Endothelial cell of umbilical vein (primary cell): ENCODE measurements around the gene ASPSCR1. TPM values are rescaled to one million over a fixed set of nuclear protein-coding genes. Genes with fewer than 3 reads are reported as not detected.

Experiments used
- BruUV-seq: library from RNA; stranded (reverse); fragments of 400-500 nt; replicated peaks from 2 replicates; lab custom pipeline; 2021; lab: Mats Ljungman, UMichigan
- CTCF ChIA-PET: fragments of 300-600, 350-600 bp; sonication (Branson Sonifier 250); formaldehyde crosslinking; loops from one replicate; lab custom pipeline; 2021; ENCODE audit warnings: antibody characterized with exemption, inconsistent platforms; lab: Charles Lee
- POLR2A ChIA-PET: fragments of 300-600, 350-600 bp; sonication (Branson Sonifier 250); formaldehyde crosslinking; loops from one replicate; lab custom pipeline; 2021; ENCODE audit warnings: antibody characterized with exemption, inconsistent platforms; lab: Charles Lee
- DNase-seq: peaks from one replicate; pipeline ENCODE4 v3.0.0-alpha.2; 2011; ENCODE audit warnings: low read depth, low spot score
- FAIRE-seq: peaks from 2 replicates; lab custom pipeline; 2011; peaks lifted over from hg19 to GRCh38; lab: Jason Lieb, UNC
- H2AFZ ChIP-seq: 2 replicates; pipeline ENCODE4 v1.6.0; 2012; ENCODE audit warnings: low read depth, low read length, control low read depth, inconsistent platforms
- H3K27ac ChIP-seq: 2 replicates; pipeline ENCODE4 v1.5.1; 2011; ENCODE audit warnings: low read depth, mild to moderate bottlenecking, control low read depth, low read length, moderate library complexity; ENCODE audit not compliant: insufficient read depth
- H3K27me3 ChIP-seq, 2 experiments: 2 replicates each; pipeline versions ENCODE4 v1.6.0 to v1.6.1; 2011; ENCODE audit warnings: low read length in 2 of 2, mixed read lengths in 1 of 2; ENCODE audit not compliant: control insufficient read depth in 2 of 2, insufficient read depth in 2 of 2
- H3K36me3 ChIP-seq, 2 experiments: 2 replicates in 1 of 2; 3 replicates in 1 of 2; pipeline ENCODE4 v1.5.1; 2011; ENCODE audit warnings: low read length in 2 of 2, mild to moderate bottlenecking in 1 of 2, moderate library complexity in 1 of 2; ENCODE audit not compliant: control insufficient read depth in 2 of 2, insufficient read depth in 2 of 2; ENCODE audit errors: extremely low read depth in 1 of 2
- H3K4me1 ChIP-seq: 3 replicates; pipeline ENCODE4 v1.5.1; 2011; ENCODE audit warnings: mild to moderate bottlenecking, low read length; ENCODE audit not compliant: control insufficient read depth, insufficient read depth; ENCODE audit errors: extremely low read depth
- H3K4me2 ChIP-seq: 2 replicates; pipeline ENCODE4 v1.6.1; 2011; ENCODE audit warnings: low read length, control low read depth, mixed read lengths; ENCODE audit not compliant: insufficient read depth
- H3K4me3 ChIP-seq, 3 experiments: fragments of 200-600 bp in 1 of 3; sonication (generic), shearing (Covaris generic) in 1 of 3; replicated peaks in 1 of 3; 2 replicates each; pipeline ENCODE4 v1.5.1; 2011 to 2016; ENCODE audit warnings: control low read depth in 3 of 3, low read length in 3 of 3, mild to moderate bottlenecking in 2 of 3, inconsistent platforms in 1 of 3, low read depth in 1 of 3, moderate library complexity in 1 of 3; ENCODE audit not compliant: insufficient read depth in 1 of 3
- H3K79me2 ChIP-seq: 2 replicates; pipeline ENCODE4 v1.6.0; 2012; ENCODE audit warnings: low read length, inconsistent platforms; ENCODE audit not compliant: control insufficient read depth, insufficient read depth
- H3K9ac ChIP-seq: replicated peaks from 2 replicates; pipeline ENCODE3; 2011; ENCODE audit warnings: low read length, control low read depth; ENCODE audit not compliant: insufficient read depth; ENCODE audit errors: extremely low read depth
- H3K9me1 ChIP-seq: replicated peaks from 3 replicates; pipeline ENCODE4 v1.6.0; 2011; ENCODE audit warnings: mild to moderate bottlenecking, low read length; ENCODE audit not compliant: control insufficient read depth, insufficient read depth; ENCODE audit errors: extremely low read depth
- H3K9me3 ChIP-seq: replicated peaks from 2 replicates; pipeline ENCODE4 v1.5.1; 2012; ENCODE audit warnings: low read length, inconsistent platforms; ENCODE audit not compliant: control insufficient read depth, insufficient read depth
- H4K20me1 ChIP-seq: replicated peaks from 2 replicates; pipeline ENCODE3; 2011; ENCODE audit warnings: mild to moderate bottlenecking, low read length; ENCODE audit not compliant: control insufficient read depth, insufficient read depth; ENCODE audit errors: extremely low read depth
- CTCF ChIP-seq, 2 donors: IDR thresholded peaks; 1 replicate in 1 of 2; 2 replicates in 1 of 2; pipeline ENCODE4 v1.5.1; 2011; ENCODE audit warnings: low read length in 2 of 2, mild to moderate bottlenecking in 2 of 2, moderate library complexity in 2 of 2, control low read depth in 1 of 2, inconsistent platforms in 1 of 2, low read depth in 1 of 2; ENCODE audit not compliant: insufficient read depth in 1 of 2; ENCODE audit errors: extremely low read depth in 1 of 2
- EZH2 ChIP-seq: IDR thresholded peaks from 2 replicates; pipeline ENCODE4 v1.6.1; 2012; ENCODE audit warnings: borderline replicate concordance, low read depth, mild to moderate bottlenecking, moderate library complexity, low read length, inconsistent platforms; ENCODE audit not compliant: severe bottlenecking
- FOS ChIP-seq: IDR thresholded peaks from 2 replicates; pipeline ENCODE4 v1.6.1; 2011; ENCODE audit warnings: mild to moderate bottlenecking, low read length, moderate library complexity, borderline replicate concordance; ENCODE audit not compliant: insufficient read depth
- GATA2 ChIP-seq: IDR thresholded peaks from 2 replicates; pipeline ENCODE4 v1.7.0; 2011; ENCODE audit warnings: low read depth, mild to moderate bottlenecking, moderate library complexity, mixed read lengths, low read length; ENCODE audit not compliant: insufficient read length, insufficient read depth
- JUN ChIP-seq: IDR thresholded peaks from 2 replicates; pipeline ENCODE4 v1.6.1; 2011; ENCODE audit warnings: borderline replicate concordance, low read depth; ENCODE audit not compliant: insufficient read length, insufficient read depth
- MYC ChIP-seq: IDR thresholded peaks from one replicate; pipeline ENCODE4 v1.6.1; 2011; ENCODE audit warnings: mild to moderate bottlenecking, low read depth, low read length
- POLR2A ChIP-seq: IDR thresholded peaks from 2 replicates; pipeline ENCODE4 v1.6.1; 2012; ENCODE audit warnings: low read depth, mild to moderate bottlenecking, control low read depth, low read length
- POLR2AphosphoS5 ChIP-seq: IDR thresholded peaks from 2 replicates; pipeline ENCODE4 v1.6.1; 2012; ENCODE audit warnings: low read depth, mild to moderate bottlenecking, control low read depth, low read length, moderate library complexity; ENCODE audit not compliant: insufficient read depth
- dilution Hi-C: fragments of 300-500 bp; cut with MboI; formaldehyde crosslinking; loops from one replicate; pipeline ENCODE4 v1.15.0; 2019; ENCODE audit warnings: low sequenced_read_pairs; ENCODE audit not compliant: extremely low pct_ligation_motif_present
- intact Hi-C: fragments of 100-400 bp; cut with micrococcal nuclease; formaldehyde crosslinking; loops from one replicate; pipeline ENCODE4 v1.10.0; 2022
- polyA plus RNA-seq, 4 experiments: library from polyadenylated mRNA; depleted of rRNA in 3 of 4; stranded (reverse) in 3 of 4; unstranded in 1 of 4; fragments of >200 nt; gene quantifications; 2 replicates each; pipeline versions ENCODE4 v1.2.1 to v1.2.3, GENCODE V29; 2011 to 2012; ENCODE audit warnings: missing spikeins in 1 of 4
- total RNA-seq: library from RNA; stranded (reverse); gene quantifications from 2 replicates; pipeline ENCODE4 v1.2.3, GENCODE V29; 2021
- TF ChIP-seq, protein P1 (sequence below): IDR thresholded peaks from 2 replicates; pipeline ENCODE4 v1.6.1; 2011; ENCODE audit not compliant: insufficient read depth, insufficient read length

ASPSCR1 gene
- total and polyA plus RNA-seq, 2 donors (not counting 3 experiments of a cell fraction or from before 2014, with no cell fraction given), result 24.8 to 36.5 TPM

GRCh38 chr17:82047914-82048570, 70.6 kb downstream of the ASPSCR1 start:
- H3K4me1 ChIP-seq, result peaks cover 11% of the 10 kb centered on the region
- no peak overlapping the region for H3K27ac ChIP-seq
- DNase-seq (no peak), FAIRE-seq (no peak)
- no peak overlapping the region for H3K4me2 ChIP-seq
- H3K36me3 ChIP-seq, result peaks cover 0 to 7% of the 10 kb centered on the region in 2 experiments
- POLR2A ChIA-PET, result no interaction called here
- no peaks in the 10 kb centered on the region for H3K9me1 ChIP-seq
- H3K9ac ChIP-seq, result no peak overlapping the region
- no TSS peak for BruUV-seq
- intact Hi-C loops, result no loop called here
- TF ChIP-seq POLR2A, result no peak
- no peak for TF ChIP-seq GATA2
- TF ChIP-seq FOS, result no peak
- TF ChIP-seq MYC, result no peak
- TF ChIP-seq JUN, result no peak
- no peak for TF ChIP-seq CTCF (IDR thresholded peaks at IDR 0.05; ENCODE audit: extremely low read depth in 1 of 2, insufficient read depth in 1 of 2, low read depth in 1 of 2, low read length in 2 of 2)
- TF ChIP-seq EZH2, result no peak
- TF ChIP-seq, protein P1, sequence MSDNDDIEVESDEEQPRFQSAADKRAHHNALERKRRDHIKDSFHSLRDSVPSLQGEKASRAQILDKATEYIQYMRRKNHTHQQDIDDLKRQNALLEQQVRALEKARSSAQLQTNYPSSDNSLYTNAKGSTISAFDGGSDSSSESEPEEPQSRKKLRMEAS, result no peak
- no peak for TF ChIP-seq POLR2AphosphoS5
- no peak overlapping the region for H2AFZ ChIP-seq
- no peaks in the 10 kb centered on the region for H4K20me1 ChIP-seq
- no peaks in the 10 kb centered on the region for H3K27me3 ChIP-seq
- no peak overlapping the region for H3K4me3 ChIP-seq
- dilution Hi-C loops, result no loop called here
- CTCF ChIA-PET, result interaction anchor here (0.8 kb wide), 1 partner anchor 10 kb away, joined by 4 read pairs; the partner anchor contains the start of gene DCXR
- H3K9me3 ChIP-seq, result no peaks in the 10 kb centered on the region
- peaks cover 10% of the 10 kb centered on the region for H3K79me2 ChIP-seq
